Loucy (cell line): ENCODE data around the gene ARHGAP4.

ENCODE experiments used
- CTCF ChIP-seq: fragments of 200-600 bp; sonication (generic); conservative IDR thresholded peaks from 2 replicates; pipeline ENCODE4 v1.5.1; 2014; ENCODE audit warnings: mild to moderate bottlenecking, antibody characterized with exemption, low read length
- EZH2phosphoT487 ChIP-seq: fragments of 200-600 bp; IDR thresholded peaks from 2 replicates; pipeline ENCODE4 v1.6.1; 2018; ENCODE audit warnings: antibody characterized with exemption, mild to moderate bottlenecking, moderate library complexity, borderline replicate concordance

GRCh38 chrX:153945956-153946943, 20.2 kb upstream of the ARHGAP4 start:
- TF ChIP-seq CTCF, result no peak
- no peak for TF ChIP-seq EZH2phosphoT487
